ENCODE results near the gene MRPL54. TPM values are rescaled to one million over a fixed set of nuclear protein-coding genes. Genes with fewer than 3 reads are reported as not detected.

Gene MRPL54
- total RNA-seq, 1 experiment from 2014 or later: 73.9 TPM

- Histone ChIP-seq H3K4me2 (ENCODE audit: low read length) (no peak overlapping the region), H3F3A (ENCODE audit: low read length, unreplicated experiment) (no peaks in the 10 kb centered on the region), H3K9me3 (ENCODE audit: low read length) (no peaks in the 10 kb centered on the region), H3K36me3 (ENCODE audit: low read depth, low read length) (no peaks in the 10 kb centered on the region), H3K27ac (ENCODE audit: low read length) (no peak overlapping the region), H3K9ac (ENCODE audit: low read length) (no peak overlapping the region), H3K9me2 (replicated peaks; ENCODE audit: low read length) (no peaks in the 10 kb centered on the region), H2AFZ (ENCODE audit: low read length) (no peak overlapping the region), H4K20me1 (ENCODE audit: low read length) (no peaks in the 10 kb centered on the region), H3K79me2 (ENCODE audit: low read length) (no peaks in the 10 kb centered on the region), H3K4me1 (ENCODE audit: insufficient read depth, low read length) (no peaks in the 10 kb centered on the region), H3K4me3 (ENCODE audit: low read length) (no peak overlapping the region), H3K27me3 (ENCODE audit: low read length) (no peaks in the 10 kb centered on the region)
- no TSS peak for BruUV-seq (replicated peaks)
- ATAC-seq (no peak), DNase-seq (no peak)
- no peak for TF ChIP-seq EZH2phosphoT487 (IDR thresholded peaks at IDR 0.05; ENCODE audit: borderline replicate concordance, low read length)
- TF ChIP-seq CTCF (conservative IDR thresholded peaks at IDR 0.05; ENCODE audit: low read depth, low read length): no peak
- no peak for TF ChIP-seq EZH2 (IDR thresholded peaks at IDR 0.05; ENCODE audit: low read length, unreplicated experiment)
- ChIA-PET POLR2A (ENCODE audit: unreplicated experiment) (no interaction called here), CTCF (no interaction called here)
- intact Hi-C loops (cut with micrococcal nuclease): no loop called here
Observed at GRCh38 chr19:3738477-3739220, 23.8 kb upstream of the MRPL54 start.

- BruUV-seq (replicated peaks): no TSS peak
- H3K9ac ChIP-seq (ENCODE audit: low read length): no peak overlapping the region
- H2AFZ ChIP-seq (ENCODE audit: low read length): no peak overlapping the region
- H3K4me2 ChIP-seq (ENCODE audit: low read length): no peak overlapping the region
- CTCF ChIA-PET: no interaction called here
- H3K4me1 ChIP-seq (ENCODE audit: insufficient read depth, low read length): no peaks in the 10 kb centered on the region
- H3K36me3 ChIP-seq (ENCODE audit: low read depth, low read length): no peaks in the 10 kb centered on the region
- no peaks in the 10 kb centered on the region for H3K79me2 ChIP-seq (ENCODE audit: low read length)
- TF ChIP-seq CTCF (conservative IDR thresholded peaks at IDR 0.05; ENCODE audit: low read depth, low read length) (no peak), EZH2phosphoT487 (IDR thresholded peaks at IDR 0.05; ENCODE audit: borderline replicate concordance, low read length) (no peak), EZH2 (IDR thresholded peaks at IDR 0.05; ENCODE audit: low read length, unreplicated experiment) (no peak)
- intact Hi-C loops (cut with micrococcal nuclease): no loop called here
- no peaks in the 10 kb centered on the region for H3F3A ChIP-seq (ENCODE audit: low read length, unreplicated experiment)
- H3K27me3 ChIP-seq (ENCODE audit: low read length): no peaks in the 10 kb centered on the region
- H4K20me1 ChIP-seq (ENCODE audit: low read length): no peaks in the 10 kb centered on the region
- H3K27ac ChIP-seq (ENCODE audit: low read length): no peak overlapping the region
- no peaks in the 10 kb centered on the region for H3K9me2 ChIP-seq (replicated peaks; ENCODE audit: low read length)
- no peak overlapping the region for H3K4me3 ChIP-seq (ENCODE audit: low read length)
- no peak for DNase-seq
- ATAC-seq: no peak
- POLR2A ChIA-PET (ENCODE audit: unreplicated experiment): no interaction called here
- H3K9me3 ChIP-seq (ENCODE audit: low read length): no peaks in the 10 kb centered on the region
Observed at GRCh38 chr19:3740431-3740830, 22.1 kb upstream of the MRPL54 start.

GRCh38 chr19:3743486-3743885 is 19.0 kb upstream of the MRPL54 start:
- no peaks in the 10 kb centered on the region for H3K27me3 ChIP-seq (ENCODE audit: low read length)
- H3K79me2 ChIP-seq (ENCODE audit: low read length): no peaks in the 10 kb centered on the region
- no peaks in the 10 kb centered on the region for H3K4me1 ChIP-seq (ENCODE audit: insufficient read depth, low read length)
- no peak overlapping the region for H3K4me2 ChIP-seq (ENCODE audit: low read length)
- H3K27ac ChIP-seq (ENCODE audit: low read length): no peak overlapping the region
- no peak for DNase-seq
- no peak overlapping the region for H2AFZ ChIP-seq (ENCODE audit: low read length)
- TF ChIP-seq CTCF (conservative IDR thresholded peaks at IDR 0.05; ENCODE audit: low read depth, low read length): no peak
- H3K36me3 ChIP-seq (ENCODE audit: low read depth, low read length): no peaks in the 10 kb centered on the region
- BruUV-seq (replicated peaks): no TSS peak
- ChIA-PET CTCF (no interaction called here), POLR2A (ENCODE audit: unreplicated experiment) (no interaction called here)
- H3K4me3 ChIP-seq (ENCODE audit: low read length): no peak overlapping the region
- H3F3A ChIP-seq (ENCODE audit: low read length, unreplicated experiment): no peaks in the 10 kb centered on the region
- no peak overlapping the region for H3K9ac ChIP-seq (ENCODE audit: low read length)
- H3K9me3 ChIP-seq (ENCODE audit: low read length): no peaks in the 10 kb centered on the region
- intact Hi-C loops (cut with micrococcal nuclease): no loop called here
- no peaks in the 10 kb centered on the region for H4K20me1 ChIP-seq (ENCODE audit: low read length)
- no peaks in the 10 kb centered on the region for H3K9me2 ChIP-seq (replicated peaks; ENCODE audit: low read length)
- no peak for ATAC-seq

Measured in PC-3 (cell line).